ENCODE results near the gene BEX4.

GRCh38 chrX:103254921-103255493, 40.1 kb downstream of the BEX4 start, which contains the start of gene TCEAL8:
- TF ChIP-seq GLIS3 (CRISPR knock-in tag; IDR thresholded peaks at IDR 0.05): no peak
- TF ChIP-seq OSR1 (CRISPR knock-in tag; IDR thresholded peaks at IDR 0.05): no peak
- no peak for TF ChIP-seq ZFP3 (CRISPR knock-in tag; IDR thresholded peaks at IDR 0.05)
- TF ChIP-seq ZC3H10 (CRISPR knock-in tag; IDR thresholded peaks at IDR 0.05): no peak

All from SK-N-SH treated with all-trans-retinoic acid at 6 μM for 48 hours (cell line).